Measurements from ENCODE around the gene AGPAT2.

Gene AGPAT2

GRCh38 chr9:136656183-136656738 lies 31.0 kb downstream of the AGPAT2 start:
- no peak for ATAC-seq
- TF ChIP-seq GLIS3 (CRISPR knock-in tag; IDR thresholded peaks at IDR 0.05) (no peak), CSRNP3 (CRISPR knock-in tag; IDR thresholded peaks at IDR 0.05) (no peak), POU6F1 (CRISPR knock-in tag; IDR thresholded peaks at IDR 0.05; ENCODE audit: borderline replicate concordance, low read depth) (no peak), ZNF70 (CRISPR knock-in tag; IDR thresholded peaks at IDR 0.05) (no peak), ZNF565 (CRISPR knock-in tag; conservative IDR thresholded peaks at IDR 0.05; ENCODE audit: low read depth) (no peak)

- no peak for ATAC-seq
- TF ChIP-seq RARB (CRISPR knock-in tag; IDR thresholded peaks at IDR 0.05) (no peak), OSR1 (CRISPR knock-in tag; IDR thresholded peaks at IDR 0.05) (no peak)
These were observed 31.6 kb downstream of the AGPAT2 start for GRCh38 chr9:136655536-136656182.

GRCh38 chr9:136654820-136655535 lies 32.3 kb downstream of the AGPAT2 start:
- ATAC-seq: no peak
- TF ChIP-seq PATZ1 (CRISPR knock-in tag; IDR thresholded peaks at IDR 0.05; ENCODE audit: borderline replicate concordance) (no peak), ZFP30 (CRISPR knock-in tag; IDR thresholded peaks at IDR 0.05) (no peak), CREB5 (CRISPR knock-in tag; IDR thresholded peaks at IDR 0.05; ENCODE audit: low read depth) (no peak), ZNF70 (CRISPR knock-in tag; IDR thresholded peaks at IDR 0.05) (no peak), PPARA (CRISPR knock-in tag; IDR thresholded peaks at IDR 0.05; ENCODE audit: borderline replicate concordance) (no peak), GLIS3 (CRISPR knock-in tag; IDR thresholded peaks at IDR 0.05) (no peak), OSR1 (CRISPR knock-in tag; IDR thresholded peaks at IDR 0.05) (no peak)

- no peak for ATAC-seq
- TF ChIP-seq ESRRG (CRISPR knock-in tag; IDR thresholded peaks at IDR 0.05) (no peak), ZFP3 (CRISPR knock-in tag; IDR thresholded peaks at IDR 0.05) (no peak), POU6F1 (CRISPR knock-in tag; IDR thresholded peaks at IDR 0.05; ENCODE audit: borderline replicate concordance, low read depth) (no peak), TSHZ2 (CRISPR knock-in tag; IDR thresholded peaks at IDR 0.05) (no peak), ZNF565 (CRISPR knock-in tag; conservative IDR thresholded peaks at IDR 0.05; ENCODE audit: low read depth) (no peak), TCF4 (CRISPR knock-in tag; IDR thresholded peaks at IDR 0.05; ENCODE audit: borderline replicate concordance) (no peak), RARB (CRISPR knock-in tag; IDR thresholded peaks at IDR 0.05) (no peak), ZNF70 (CRISPR knock-in tag; IDR thresholded peaks at IDR 0.05) (no peak), BACH2 (CRISPR knock-in tag; IDR thresholded peaks at IDR 0.05; ENCODE audit: borderline replicate concordance) (no peak), ZNF8 (CRISPR knock-in tag; IDR thresholded peaks at IDR 0.05) (no peak), OSR1 (CRISPR knock-in tag; IDR thresholded peaks at IDR 0.05) (no peak), GLIS3 (CRISPR knock-in tag; IDR thresholded peaks at IDR 0.05) (no peak), PPARA (CRISPR knock-in tag; IDR thresholded peaks at IDR 0.05; ENCODE audit: borderline replicate concordance) (no peak), CREB5 (CRISPR knock-in tag; IDR thresholded peaks at IDR 0.05; ENCODE audit: low read depth) (no peak), ZC3H10 (CRISPR knock-in tag; IDR thresholded peaks at IDR 0.05) (no peak), ISL1 (CRISPR knock-in tag; IDR thresholded peaks at IDR 0.05) (no peak), TOX (CRISPR knock-in tag; IDR thresholded peaks at IDR 0.05; ENCODE audit: borderline replicate concordance) (no peak)
These were observed 33.8 kb downstream of the AGPAT2 start for GRCh38 chr9:136653323-136654079.

Measured in SK-N-SH treated with all-trans-retinoic acid at 6 μM for 48 hours (cell line).